OCI-LY3 (cell line): Measurements from ENCODE around the gene PMM2.

Experiments
- H2AFZ ChIP-seq: fragments of 200-600, 300-600 bp; shearing (Covaris generic); 2 replicates; pipeline ENCODE4 v1.6.0; 2014; ENCODE audit warnings: antibody characterized with exemption, low read depth, low read length
- H3K27ac ChIP-seq: fragments of 200-600, 300-600 bp; sonication (generic); 2 replicates; pipeline ENCODE4 v1.5.1; 2014; ENCODE audit warnings: mild to moderate bottlenecking, low read length, moderate library complexity, mixed read lengths
- H3K27me3 ChIP-seq: fragments of 200-600, 300-600 bp; sonication (generic); 2 replicates; pipeline ENCODE4 v1.6.1; 2014; ENCODE audit warnings: low read depth, low read length, mixed read lengths
- H3K36me3 ChIP-seq: fragments of 200-600, 300-600 bp; sonication (generic); replicated peaks from 2 replicates; pipeline ENCODE3; 2014; ENCODE audit warnings: low read depth, low read length, mixed read lengths
- H3K4me1 ChIP-seq: fragments of 300-600, 200-600 bp; sonication (generic); 2 replicates; pipeline ENCODE4 v1.6.1; 2014; ENCODE audit warnings: low read length, mixed read lengths
- H3K4me2 ChIP-seq: fragments of 200-600, 300-600 bp; sonication (generic); 2 replicates; pipeline ENCODE4 v1.6.1; 2014; ENCODE audit warnings: low read length, mixed read lengths
- H3K4me3 ChIP-seq: fragments of 300-600, 200-600 bp; sonication (generic); 2 replicates; pipeline ENCODE4 v1.5.1; 2014; ENCODE audit warnings: antibody characterized with exemption, mild to moderate bottlenecking, low read length, moderate library complexity
- H3K79me2 ChIP-seq: fragments of 300-600, 200-600 bp; shearing (Covaris generic); 2 replicates; pipeline ENCODE4 v1.6.1; 2014; ENCODE audit warnings: mild to moderate bottlenecking, low read length, mixed read lengths
- H3K9ac ChIP-seq: fragments of 300-600, 200-600 bp; shearing (Covaris generic); 2 replicates; pipeline ENCODE4 v1.6.0; 2014; ENCODE audit warnings: mild to moderate bottlenecking, low read length, moderate library complexity
- H3K9me3 ChIP-seq: fragments of 200-600, 300-600 bp; shearing (Covaris generic); 2 replicates; pipeline ENCODE4 v1.6.1; 2014; ENCODE audit warnings: low read length, mixed read lengths; ENCODE audit not compliant: insufficient read depth
- H4K20me1 ChIP-seq: fragments of 200-600, 300-600 bp; sonication (generic); 2 replicates; pipeline ENCODE4 v1.6.1; 2016; ENCODE audit warnings: low read length, mixed read lengths; ENCODE audit not compliant: insufficient read depth
- CTCF ChIP-seq: fragments of 200-600, 300-600 bp; sonication (generic); IDR thresholded peaks from 2 replicates; pipeline ENCODE4 v1.5.1; 2014; ENCODE audit warnings: antibody characterized with exemption, low read length, low read depth
- EZH2phosphoT487 ChIP-seq: fragments of 200-600 bp; shearing (Covaris generic); IDR thresholded peaks from 2 replicates; pipeline ENCODE4 v1.6.1; 2018; ENCODE audit warnings: antibody characterized with exemption, mixed run types, low read depth

PMM2 gene

GRCh38 chr16:8885674-8886592 lies 88.3 kb downstream of the PMM2 start:
- Histone ChIP-seq H3K4me3 (no peak overlapping the region), H4K20me1 (peaks cover 12% of the 10 kb centered on the region; the same call in 1 of the 2 replicates), H3K27ac (no peak overlapping the region), H3K79me2 (no peaks in the 10 kb centered on the region), H3K36me3 (peaks cover 10% of the 10 kb centered on the region), H3K4me2 (no peak overlapping the region), H3K9ac (no peak overlapping the region), H3K4me1 (no peaks in the 10 kb centered on the region), H3K27me3 (0 out of 2 replicates have a peak, but pooled peaks cover 8% of the 10 kb centered on the region), H3K9me3 (no peaks in the 10 kb centered on the region), H2AFZ (no peak overlapping the region)
- TF ChIP-seq CTCF (no peak), EZH2phosphoT487 (no peak)

GRCh38 chr16:8886593-8887430 lies 89.2 kb downstream of the PMM2 start:
- H4K20me1 ChIP-seq, result peaks cover 19% of the 10 kb centered on the region
- no peak overlapping the region for H3K4me3 ChIP-seq
- 0 out of 2 replicates have a peak, but pooled peaks cover 8% of the 10 kb centered on the region for H3K27me3 ChIP-seq
- peaks cover 8% of the 10 kb centered on the region for H3K4me1 ChIP-seq
- no peak overlapping the region for H2AFZ ChIP-seq
- no peak overlapping the region for H3K4me2 ChIP-seq
- no peaks in the 10 kb centered on the region for H3K79me2 ChIP-seq
- no peak overlapping the region for H3K27ac ChIP-seq
- H3K9me3 ChIP-seq, result no peaks in the 10 kb centered on the region
- no peak for TF ChIP-seq EZH2phosphoT487
- TF ChIP-seq CTCF, result no peak
- peaks cover 17% of the 10 kb centered on the region for H3K36me3 ChIP-seq
- no peak overlapping the region for H3K9ac ChIP-seq

GRCh38 chr16:8887431-8887765 lies 89.8 kb downstream of the PMM2 start:
- H3K9me3 ChIP-seq, result no peaks in the 10 kb centered on the region
- no peak overlapping the region for H3K4me3 ChIP-seq
- TF ChIP-seq CTCF (no peak), EZH2phosphoT487 (no peak)
- H3K9ac ChIP-seq, result no peak overlapping the region
- no peak overlapping the region for H3K4me2 ChIP-seq
- peaks cover 18% of the 10 kb centered on the region for H3K36me3 ChIP-seq
- H4K20me1 ChIP-seq, result peaks cover 25% of the 10 kb centered on the region
- H3K27me3 ChIP-seq, result 0 out of 2 replicates have a peak, but pooled peaks cover 8% of the 10 kb centered on the region
- no peaks in the 10 kb centered on the region for H3K79me2 ChIP-seq
- H2AFZ ChIP-seq, result no peak overlapping the region
- H3K27ac ChIP-seq, result no peak overlapping the region
- H3K4me1 ChIP-seq, result peaks cover 14% of the 10 kb centered on the region
